HFFc6 (cell line): ENCODE measurements around the gene UCHL5. TPM values are rescaled to one million over a fixed set of nuclear protein-coding genes. Genes with fewer than 3 reads are reported as not detected.
A peak's percentile ranks its signal among the peaks of the same experiment; 100 is the strongest.

Experiments used
- DNase-seq: peaks from one replicate; pipeline ENCODE4 v3.0.0-alpha.2; 2018
- H3K27ac Mint-ChIP-seq: 2 replicates; pipeline ENCODE4 v1.8.0; 2020; ENCODE audit warnings: mild to moderate bottlenecking, mixed read lengths
- H3K27me3 Mint-ChIP-seq: 2 replicates; pipeline ENCODE4 v1.8.0; 2021; ENCODE audit warnings: mild to moderate bottlenecking, moderate library complexity, mixed read lengths; ENCODE audit not compliant: insufficient read depth
- H3K36me3 Mint-ChIP-seq: 2 replicates; pipeline ENCODE4 v1.8.0; 2021; ENCODE audit warnings: low read depth, mixed read lengths
- H3K4me1 Mint-ChIP-seq: 2 replicates; pipeline ENCODE4 v1.8.0; 2020; ENCODE audit warnings: low read depth, mixed read lengths
- H3K4me3 Mint-ChIP-seq: 2 replicates; pipeline ENCODE4 v1.8.0; 2020; ENCODE audit warnings: mild to moderate bottlenecking, moderate library complexity, mixed read lengths
- H3K9me3 Mint-ChIP-seq: 2 replicates; pipeline ENCODE4 v1.8.0; 2020; ENCODE audit warnings: mild to moderate bottlenecking, mixed read lengths
- CTCF ChIP-seq: fragments of 200-600 bp; sonication (generic); IDR thresholded peaks from 2 replicates; pipeline ENCODE4 v1.5.0; 2021; ENCODE audit warnings: antibody characterized with exemption, mild to moderate bottlenecking
- total RNA-seq, 6 experiments: library from RNA; stranded (reverse); fragmentation: NEBNext Ultra II Directional; extraction: Animal tissue kit (Norgen Biotek cat#: 25700); gene quantifications; 2 replicates in 1 of 6; 3 replicates in 5 of 6; pipeline ENCODE4 v1.2.3, GENCODE V29; 2021

The UCHL5 gene
- total RNA-seq, 6 experiments from 2014 or later = 24.1 to 34.1 (median 29.4) TPM

GRCh38 chr1:193066606-193067005 lies 7.4 kb upstream of the UCHL5 start:
- peaks cover 19% of the 10 kb centered on the region for H3K4me1 Mint-ChIP-seq
- H3K4me3 Mint-ChIP-seq = no peak overlapping the region
- H3K27me3 Mint-ChIP-seq = no peaks in the 10 kb centered on the region; the same call in 1 of the 2 replicates
- peaks cover 23% of the 10 kb centered on the region for H3K36me3 Mint-ChIP-seq
- H3K9me3 Mint-ChIP-seq = no peaks in the 10 kb centered on the region
- TF ChIP-seq CTCF = no peak
- DNase-seq = no peak
- H3K27ac Mint-ChIP-seq = no peak overlapping the region

GRCh38 chr1:193065954-193066353 lies 6.8 kb upstream of the UCHL5 start:
- Mint-ChIP-seq H3K27me3 (no peaks in the 10 kb centered on the region; the same call in 1 of the 2 replicates), H3K27ac (no peak overlapping the region), H3K4me1 (peaks cover 25% of the 10 kb centered on the region), H3K9me3 (no peaks in the 10 kb centered on the region), H3K36me3 (peaks cover 27% of the 10 kb centered on the region), H3K4me3 (no peak overlapping the region)
- no peak for TF ChIP-seq CTCF
- no peak for DNase-seq

GRCh38 chr1:193062698-193063463 lies 3.7 kb upstream of the UCHL5 start:
- no peak for TF ChIP-seq CTCF
- peak overlapping the region; percentile 7; the same call in 1 of the 2 replicates for H3K4me3 Mint-ChIP-seq
- H3K36me3 Mint-ChIP-seq = peaks cover 19% of the 10 kb centered on the region
- peak; percentile 25 for DNase-seq
- no peaks in the 10 kb centered on the region for H3K9me3 Mint-ChIP-seq
- H3K27me3 Mint-ChIP-seq = peaks cover 9% of the 10 kb centered on the region
- H3K4me1 Mint-ChIP-seq = peaks cover 38% of the 10 kb centered on the region
- no peak overlapping the region for H3K27ac Mint-ChIP-seq

GRCh38 chr1:193060938-193061337 lies 1.8 kb upstream of the UCHL5 start:
- DNase-seq = peak; percentile 9
- Mint-ChIP-seq H3K27ac (peak overlapping the region; percentile 96), H3K9me3 (no peaks in the 10 kb centered on the region), H3K4me3 (peak overlapping the region; percentile 97), H3K36me3 (peaks cover 19% of the 10 kb centered on the region), H3K27me3 (peaks cover 9% of the 10 kb centered on the region), H3K4me1 (peaks cover 50% of the 10 kb centered on the region)
- no peak for TF ChIP-seq CTCF

- H3K27me3 Mint-ChIP-seq = peaks cover 9% of the 10 kb centered on the region
- H3K9me3 Mint-ChIP-seq = no peaks in the 10 kb centered on the region
- TF ChIP-seq CTCF = no peak
- peak overlapping the region; percentile 96 for H3K27ac Mint-ChIP-seq
- H3K36me3 Mint-ChIP-seq = peaks cover 19% of the 10 kb centered on the region
- H3K4me3 Mint-ChIP-seq = peak overlapping the region; percentile 97
- H3K4me1 Mint-ChIP-seq = peaks cover 50% of the 10 kb centered on the region
- DNase-seq = no peak
Measured at GRCh38 chr1:193060406-193060805, 1.2 kb upstream of the UCHL5 start.
